HG02759 (cell line): ENCODE measurements around the gene DQX1.
A peak's percentile ranks its signal among the peaks of the same experiment; 100 is the strongest.

Source experiments
- ATAC-seq: cut with Tn5 transposase; IDR thresholded peaks from one replicate; pipeline ENCODE4 v1.9.1; 2021; ENCODE audit warnings: mild to moderate bottlenecking, moderate library complexity; ENCODE audit not compliant: unreplicated experiment

Gene DQX1

DNA sequence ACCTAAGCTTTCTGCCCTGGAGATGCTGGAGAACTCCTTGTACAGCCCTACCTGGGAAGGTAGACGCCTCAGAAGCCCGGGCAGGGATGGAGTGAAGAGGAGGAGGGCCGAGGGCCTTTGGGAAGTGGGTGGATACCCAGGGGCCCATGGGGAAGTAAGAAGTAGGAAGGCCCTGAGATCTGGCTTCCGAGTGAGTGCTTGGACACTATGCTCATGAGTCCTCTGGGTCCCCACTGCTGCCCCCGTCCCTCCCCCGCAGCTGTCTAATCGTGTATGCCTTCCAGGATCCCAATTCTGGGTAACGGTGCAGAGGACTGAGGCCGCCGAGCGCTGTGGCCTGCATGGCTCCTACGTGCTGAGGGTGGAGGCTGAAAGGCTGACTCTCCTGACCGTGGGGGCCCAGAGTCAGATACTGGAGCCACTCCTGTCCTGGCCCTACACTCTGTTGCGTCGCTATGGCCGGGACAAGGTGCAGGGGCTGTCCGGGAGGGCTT lies 29.6 kb upstream of the DQX1 start:
- ATAC-seq: no peak

GRCh38 chr2:74554820-74555531 lies 28.9 kb upstream of the DQX1 start:
- ATAC-seq: peak; percentile 52

DNA sequence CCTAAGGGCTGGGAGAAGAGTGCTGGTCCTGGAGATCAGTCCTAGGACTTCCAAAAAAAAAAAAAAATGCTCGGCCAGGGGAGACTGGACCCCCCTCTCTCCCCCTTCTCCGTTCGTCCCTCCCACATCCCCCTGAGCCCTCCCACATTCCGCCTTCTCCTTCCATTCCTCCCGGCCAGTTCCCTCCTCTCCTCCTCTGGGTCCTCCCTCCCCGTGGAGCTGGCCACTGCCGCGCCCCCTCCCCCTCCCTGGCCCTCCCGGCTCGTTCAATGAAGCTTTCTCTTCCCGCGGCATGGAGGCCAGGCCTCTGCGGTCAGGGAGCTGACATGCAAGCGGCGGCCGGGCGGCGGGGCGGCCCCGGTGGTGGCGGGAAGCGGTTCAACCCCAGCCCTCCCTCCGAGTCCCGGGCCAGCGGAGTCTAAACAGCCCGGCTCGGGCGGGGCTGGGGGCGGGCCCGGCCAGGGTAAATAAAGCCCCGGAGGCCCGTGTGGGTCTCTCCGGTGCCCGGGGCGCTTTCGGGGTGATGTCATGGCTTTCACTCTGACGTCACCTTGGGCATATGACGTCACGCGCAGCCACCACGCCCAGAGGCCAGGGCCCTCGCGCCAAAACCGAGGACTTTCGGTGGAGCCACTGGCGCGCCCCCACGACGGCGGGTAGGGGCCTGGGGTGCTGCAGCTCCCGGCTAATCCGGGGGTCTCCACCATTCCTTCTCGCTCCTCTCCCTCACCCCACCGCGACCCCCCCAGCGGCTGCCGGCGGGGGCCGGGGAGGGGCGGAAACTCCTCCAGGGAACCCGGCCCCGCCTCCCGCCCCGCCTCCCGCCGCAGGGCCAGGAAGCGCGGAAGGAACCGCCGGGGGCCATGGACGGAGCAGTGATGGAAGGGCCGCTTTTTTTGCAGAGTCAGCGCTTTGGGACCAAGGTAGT lies 28.1 kb upstream of the DQX1 start, which contains the start of the genes DOK1 and LOXL3:
Gene DOK1, plus strand, starts transcription at position 829 of the 928 bp plus-strand sequence. Its CDS starts 35 bp downstream, at position 864.
Gene LOXL3, minus strand, starts transcription at position 51 of the 928 bp plus-strand sequence. CDS start 1,308 bp downstream, outside the sequence.
- ATAC-seq: peak; percentile 63

- no peak for ATAC-seq
Observed at GRCh38 chr2:74552914-74553811, 27.1 kb upstream of the DQX1 start.

- no peak for ATAC-seq
Observed at GRCh38 chr2:74551942-74552913, 26.2 kb upstream of the DQX1 start.

GRCh38 chr2:74551530-74551929 lies 25.5 kb upstream of the DQX1 start:
- no peak for ATAC-seq

- ATAC-seq: no peak
Observed at GRCh38 chr2:74550231-74550630, 24.2 kb upstream of the DQX1 start.

GRCh38 chr2:74548900-74549826 lies 23.1 kb upstream of the DQX1 start:
- peak; percentile 44 for ATAC-seq

GRCh38 chr2:74548285-74548899 lies 22.4 kb upstream of the DQX1 start:
- no peak for ATAC-seq

DNA sequence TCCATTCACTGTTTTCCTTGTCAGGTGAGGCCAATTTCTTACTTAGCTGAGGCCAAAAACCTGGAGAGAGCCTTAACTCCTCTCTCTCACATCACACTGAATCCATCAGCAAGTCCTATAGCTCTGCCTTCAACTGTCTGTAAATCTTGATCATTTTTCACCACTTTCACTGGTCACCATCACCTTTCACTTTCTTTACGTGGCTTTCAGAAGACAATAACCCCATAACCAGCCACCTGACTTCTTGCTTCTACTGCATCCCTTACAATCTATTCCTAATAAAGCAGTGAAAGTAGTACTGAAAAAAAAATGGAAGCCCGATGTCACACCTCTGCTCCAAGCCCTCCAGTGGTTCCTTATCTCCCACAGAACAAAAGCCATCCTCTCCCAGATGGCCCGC lies 20.0 kb upstream of the DQX1 start:
- no peak for ATAC-seq

- no peak for ATAC-seq
Observed at GRCh38 chr2:74544634-74545033, 18.6 kb upstream of the DQX1 start.

DNA sequence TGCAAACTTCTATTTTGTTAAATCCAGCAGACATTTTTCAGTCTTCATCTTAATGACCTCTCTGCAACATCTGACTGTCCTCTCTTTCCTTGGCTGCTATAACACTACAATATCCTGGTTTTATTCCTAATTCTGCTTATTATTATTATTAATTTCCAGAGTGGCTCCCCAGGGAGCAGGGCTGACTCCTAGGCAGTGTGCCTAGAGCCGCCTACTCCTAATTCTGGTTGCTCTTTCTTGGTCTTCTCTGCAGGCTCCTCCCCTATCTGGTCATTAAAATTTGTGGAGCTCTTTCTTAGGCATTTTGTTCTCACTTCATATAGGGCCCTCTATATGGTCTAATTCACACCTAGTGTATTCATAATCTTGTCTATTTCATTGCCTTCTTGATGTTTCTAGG lies 16.9 kb upstream of the DQX1 start:
- no peak for ATAC-seq

- ATAC-seq: no peak
Observed at GRCh38 chr2:74540291-74540690, 14.3 kb upstream of the DQX1 start.

- peak; percentile 51 for ATAC-seq
Observed at GRCh38 chr2:74538881-74539339, 12.9 kb upstream of the DQX1 start.

DNA sequence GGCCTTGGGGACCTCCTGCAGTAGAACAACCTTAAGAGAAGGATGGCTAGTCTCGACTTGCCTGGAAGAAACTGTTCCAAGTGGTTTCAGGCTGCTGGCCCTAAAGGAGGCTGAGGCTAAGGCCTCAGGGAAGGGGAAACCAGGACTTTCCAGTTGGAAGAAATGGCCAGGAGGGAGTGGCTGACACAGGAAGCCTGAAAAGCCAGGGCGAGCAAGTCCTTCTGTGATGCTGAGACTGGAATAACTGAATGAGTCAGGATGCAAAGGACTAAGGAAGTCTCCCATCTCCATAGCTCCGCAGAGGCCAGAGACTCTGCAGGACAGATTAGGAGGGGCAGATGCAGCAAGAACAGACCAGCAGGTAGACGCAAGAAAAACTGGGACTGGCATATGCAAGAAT lies 11.1 kb upstream of the DQX1 start:
- no peak for ATAC-seq

DNA sequence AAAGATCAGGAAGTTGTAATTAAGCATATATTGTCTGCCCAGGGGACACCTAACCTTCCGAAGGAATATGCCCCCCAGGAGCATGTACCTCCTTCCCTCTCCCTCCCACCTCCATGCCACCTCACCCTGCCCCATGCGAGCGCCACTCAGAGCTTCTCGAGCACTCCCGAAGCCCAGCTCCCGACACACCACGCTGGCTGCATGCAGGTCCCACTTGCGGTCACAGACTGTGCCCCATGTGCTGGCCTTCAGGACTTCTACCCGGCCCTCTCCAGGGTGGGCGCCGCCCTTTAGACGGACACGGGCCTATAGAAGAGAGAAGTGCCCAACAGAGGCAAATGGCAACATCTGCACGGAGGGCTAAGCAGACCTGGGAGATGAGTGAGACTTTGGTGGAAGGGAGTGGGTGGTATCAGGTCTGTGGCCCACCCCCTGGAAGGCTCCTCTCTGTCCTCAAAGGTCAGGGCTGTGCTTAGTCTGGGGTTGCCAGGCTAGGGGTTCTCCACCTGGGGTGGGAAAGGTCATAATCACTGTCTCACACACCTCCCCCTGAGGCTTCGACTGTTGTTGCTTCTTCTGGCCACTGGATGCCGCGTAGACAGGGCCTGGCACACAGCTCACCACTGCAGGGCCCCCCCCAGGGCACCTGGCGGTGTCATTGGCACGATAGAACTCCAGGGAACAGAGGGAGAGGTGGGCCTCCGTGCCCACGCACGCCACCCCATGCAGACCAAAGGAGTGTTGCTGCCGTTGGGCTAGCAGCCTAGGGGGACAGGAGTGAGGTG lies 10.3 kb upstream of the DQX1 start:
- no peak for ATAC-seq

DNA sequence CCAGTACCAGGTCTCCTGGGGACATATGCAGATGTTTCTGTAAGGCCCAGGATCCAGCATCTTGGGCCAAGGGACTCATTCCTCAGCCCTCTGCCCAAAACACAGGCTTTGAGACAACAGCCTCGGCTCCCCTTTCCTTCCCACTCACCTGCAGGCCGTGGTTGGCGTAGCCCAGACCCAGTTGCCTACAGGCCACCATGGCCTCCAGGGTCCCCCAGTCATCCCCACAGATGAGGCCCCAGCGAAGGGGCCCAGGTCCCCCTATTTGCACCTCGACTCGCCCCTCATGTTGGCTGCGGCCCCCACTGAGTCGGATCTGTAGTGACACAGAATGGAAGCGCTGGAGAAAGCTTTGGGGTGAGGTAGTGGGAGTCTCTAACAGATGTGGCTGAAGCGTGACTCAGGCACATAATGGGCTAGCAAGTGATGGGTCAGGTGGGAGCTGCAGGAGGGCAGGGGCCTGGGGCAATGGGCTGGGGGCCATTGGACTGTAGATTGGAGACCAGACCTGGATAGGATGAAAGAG lies 9.5 kb upstream of the DQX1 start:
- ATAC-seq: no peak
